GM21515 (cell line): Measurements from ENCODE around the gene FOSL2.

Experiments used
- ATAC-seq: cut with Tn5 transposase; IDR thresholded peaks from one replicate; pipeline ENCODE4 v1.9.1; 2021; ENCODE audit not compliant: unreplicated experiment

Gene FOSL2

DNA sequence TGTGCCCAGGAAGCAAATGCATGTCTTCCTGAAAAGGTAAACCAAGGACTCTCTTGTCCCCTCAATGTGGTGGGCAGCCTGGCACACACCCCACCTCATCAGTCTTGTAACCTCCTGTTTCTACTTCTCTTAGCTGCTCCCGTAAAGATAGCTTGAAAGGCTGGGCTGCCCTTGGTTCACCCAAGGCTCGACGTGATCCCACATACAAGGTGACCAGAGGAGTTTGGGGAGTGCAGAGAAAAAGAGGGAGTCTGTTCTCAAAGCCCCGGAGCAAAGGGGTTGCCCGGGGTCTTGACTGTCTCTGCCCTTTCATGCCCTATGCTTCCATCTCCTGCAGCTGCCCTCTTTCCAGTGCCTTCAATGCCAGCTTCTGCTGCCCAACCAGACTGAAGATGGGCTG lies 18.3 kb upstream of the FOSL2 start:
- no peak for ATAC-seq

GRCh38 chr2:28375236-28375635 lies 17.4 kb upstream of the FOSL2 start:
- no peak for ATAC-seq

- ATAC-seq = no peak
Observed at GRCh38 chr2:28375742-28376631, 16.7 kb upstream of the FOSL2 start.

GRCh38 chr2:28377195-28377816 lies 15.4 kb upstream of the FOSL2 start:
- ATAC-seq = no peak

DNA sequence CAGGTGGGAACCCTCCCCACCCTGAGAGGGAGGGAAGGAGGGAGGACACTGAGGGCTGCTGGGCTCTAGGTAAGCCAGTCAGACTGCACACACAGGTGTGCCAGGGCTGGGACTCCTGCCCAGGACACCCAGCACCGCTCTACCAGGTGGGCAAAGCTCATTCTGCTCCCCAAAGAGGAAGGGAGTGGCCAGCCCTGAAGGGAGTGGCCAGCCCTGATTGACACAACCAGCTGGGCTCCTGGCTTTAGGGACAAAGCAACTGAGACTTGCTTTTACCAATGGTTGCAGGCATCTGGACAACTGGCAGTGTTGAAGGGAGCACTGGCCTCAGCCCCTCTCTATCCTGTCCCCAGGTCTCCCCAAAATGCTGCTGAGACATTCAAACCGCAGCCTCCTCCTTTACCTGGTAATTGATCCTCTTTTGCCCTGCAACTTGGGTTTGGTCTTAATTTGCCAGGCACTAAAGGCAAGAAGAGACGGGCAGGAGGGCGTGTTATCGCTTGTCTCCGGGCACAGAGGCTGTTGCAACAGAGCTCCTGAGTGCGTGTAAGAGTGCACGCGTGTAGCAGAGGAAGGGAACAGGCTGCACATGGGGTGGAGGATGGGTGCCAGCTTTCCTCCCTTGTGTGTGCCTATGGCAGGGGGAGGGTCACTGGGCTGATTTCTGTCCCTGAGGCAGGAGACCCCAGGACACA lies 14.5 kb upstream of the FOSL2 start:
- ATAC-seq = no peak

GRCh38 chr2:28378679-28379584 lies 13.7 kb upstream of the FOSL2 start:
- ATAC-seq = no peak

DNA sequence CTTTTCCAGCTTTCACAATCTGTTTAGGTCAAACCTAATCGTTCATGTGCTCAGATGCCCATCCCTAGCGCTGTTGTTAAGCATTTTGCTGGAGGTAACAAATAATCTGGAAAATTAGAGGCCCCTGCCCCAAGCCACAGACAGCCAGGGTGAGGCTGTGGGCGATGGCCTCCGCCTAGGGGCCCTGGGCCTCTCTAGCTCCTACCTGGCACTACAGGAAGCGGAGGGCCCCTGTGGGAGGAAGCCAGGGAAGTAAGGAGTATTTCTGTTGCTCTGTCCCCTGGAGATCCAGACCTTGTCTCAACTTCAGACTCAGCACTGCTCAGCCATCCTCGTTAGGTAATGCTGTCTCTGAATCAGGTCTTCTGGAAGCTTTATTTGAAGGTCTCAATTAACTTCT lies 12.4 kb upstream of the FOSL2 start:
- ATAC-seq = no peak

- ATAC-seq = no peak
Observed at GRCh38 chr2:28381225-28382180, 11.2 kb upstream of the FOSL2 start.

DNA sequence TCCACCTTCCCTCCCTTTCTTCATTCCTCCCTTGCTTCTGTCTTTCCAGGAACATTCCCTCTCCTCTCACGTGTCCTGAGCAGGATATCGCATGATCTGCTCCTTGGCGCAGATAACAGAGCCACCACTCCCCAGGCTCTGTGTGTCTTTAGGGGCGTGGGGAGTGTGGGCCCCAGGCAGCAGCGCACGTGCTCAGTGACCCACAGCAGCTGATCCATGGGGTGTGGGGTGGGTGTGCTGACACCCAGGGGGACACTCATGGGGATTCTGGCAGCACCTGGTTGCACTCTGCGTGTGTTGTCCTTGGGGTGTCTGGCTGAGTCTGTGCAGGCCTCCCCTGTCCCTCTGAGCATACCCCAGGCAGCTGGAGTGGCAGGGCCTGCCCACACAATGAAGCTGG lies 9.9 kb upstream of the FOSL2 start:
- no peak for ATAC-seq

DNA sequence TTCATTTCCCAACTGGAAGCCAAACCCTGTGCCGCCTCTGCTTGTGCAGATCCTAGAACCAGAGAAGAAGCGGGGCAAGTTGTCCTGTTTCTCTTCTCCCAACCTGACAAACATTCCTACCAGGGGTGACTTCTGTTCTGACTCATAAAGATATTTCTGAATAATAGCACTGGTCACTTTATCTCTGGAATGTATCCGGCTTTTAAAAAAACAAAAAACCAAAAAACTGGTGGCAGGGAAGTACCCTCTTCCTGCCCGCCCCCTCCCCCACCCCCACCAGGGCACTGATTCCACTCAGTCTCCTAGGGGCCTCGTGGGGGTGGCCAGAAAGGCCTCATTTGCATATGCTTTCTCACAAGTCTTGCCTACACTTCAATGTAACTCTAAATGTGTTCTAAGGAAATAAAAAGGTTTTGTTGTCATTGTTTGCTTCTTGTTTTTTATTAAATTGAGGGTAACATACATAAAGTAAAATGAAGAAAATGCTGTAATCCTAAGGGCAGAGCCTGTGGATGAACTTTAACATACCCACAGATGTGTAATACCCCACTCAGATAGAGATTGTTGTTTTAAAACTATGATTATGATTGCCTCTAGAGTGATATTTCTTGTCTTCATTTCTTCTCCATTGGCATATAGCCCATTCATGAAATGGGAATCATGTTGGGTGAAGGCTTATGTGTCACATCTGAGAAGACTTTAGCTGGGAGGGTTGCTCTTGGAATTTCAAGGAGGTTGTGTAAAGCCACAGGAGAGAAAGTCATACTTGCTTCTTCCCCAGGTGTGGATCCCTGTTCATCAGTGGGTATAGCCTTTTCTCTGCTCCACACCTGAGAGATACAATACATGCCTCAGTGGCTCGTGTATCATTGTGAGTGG lies 5.3 kb upstream of the FOSL2 start:
- no peak for ATAC-seq

DNA sequence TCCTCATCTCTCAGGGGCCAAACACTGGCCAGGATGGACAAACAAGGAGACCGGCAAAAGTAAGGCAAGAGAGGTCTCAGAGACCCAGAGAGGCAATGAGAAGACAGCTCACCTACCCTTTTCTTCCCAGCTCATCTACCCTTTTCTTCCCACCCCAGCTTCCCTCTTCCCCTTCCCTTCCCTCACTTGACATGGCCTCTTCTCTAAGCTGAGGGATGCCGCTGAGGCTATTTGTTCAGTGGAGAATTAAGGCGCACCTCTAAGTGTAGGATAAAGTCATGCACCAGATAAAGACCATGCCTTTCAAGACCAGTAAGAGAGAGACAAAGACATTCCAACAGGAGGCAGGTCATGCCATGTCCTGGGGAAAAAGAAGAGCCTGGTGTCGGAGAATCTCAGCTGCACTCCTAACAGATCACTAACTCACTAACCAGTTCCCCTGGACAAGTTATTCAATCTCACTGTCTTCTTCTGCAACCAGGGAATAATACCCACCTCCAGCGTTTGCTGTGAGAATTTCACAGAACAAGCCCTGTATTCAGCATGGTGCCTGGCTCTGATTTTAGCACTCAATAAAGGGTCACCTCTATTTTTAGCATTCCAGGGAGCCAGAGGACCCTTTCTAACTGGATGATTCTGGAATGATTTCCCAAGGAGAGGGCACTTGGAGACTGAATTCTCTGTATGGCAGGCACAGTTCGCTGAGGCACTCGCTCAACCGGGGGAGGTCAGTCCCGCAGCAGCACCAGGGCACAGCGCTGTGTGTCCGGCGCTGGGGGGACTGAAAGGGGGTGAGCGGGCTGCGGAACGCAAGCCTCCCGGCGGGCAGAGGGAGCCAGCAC lies 3.0 kb upstream of the FOSL2 start:
- no peak for ATAC-seq

GRCh38 chr2:28390241-28390745 lies 2.4 kb upstream of the FOSL2 start:
- peak; percentile 26 for ATAC-seq

- no peak for ATAC-seq
Observed at GRCh38 chr2:28390746-28391563, 1.7 kb upstream of the FOSL2 start.

DNA sequence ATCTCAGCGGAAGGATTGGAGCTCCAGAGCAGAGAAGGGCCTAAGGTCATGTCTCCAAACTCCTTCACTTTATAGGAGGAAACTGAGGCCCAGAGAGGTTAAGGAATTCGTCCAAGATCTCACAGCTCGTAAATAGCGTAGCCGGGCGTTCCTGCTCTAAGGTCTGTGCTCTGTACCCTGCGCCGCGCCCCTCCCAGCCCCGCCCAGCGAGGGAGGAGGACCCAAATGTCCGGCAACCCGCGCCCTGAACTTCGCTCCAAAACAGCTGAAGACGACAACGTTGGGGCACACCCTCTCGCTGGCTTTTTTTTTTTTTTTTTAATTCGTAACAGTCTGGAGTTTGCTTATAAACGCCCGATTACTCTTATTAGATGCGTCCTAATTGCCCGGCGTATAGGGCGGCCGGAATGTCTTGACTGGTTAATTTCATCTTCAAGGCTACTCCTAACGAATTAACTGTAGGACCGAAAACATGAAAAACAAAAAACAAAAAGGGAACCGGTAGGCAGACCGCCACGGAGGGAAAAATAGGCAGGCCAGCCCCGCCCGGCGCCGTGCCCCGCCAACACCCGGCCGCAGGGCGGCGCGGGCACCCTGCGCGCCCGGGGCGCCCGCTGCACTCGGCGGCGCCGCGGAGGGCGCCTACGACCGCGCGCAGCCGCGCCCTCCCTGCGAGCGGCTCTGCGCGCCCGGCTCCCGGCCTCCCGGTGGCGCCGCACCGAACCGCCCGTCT lies 928 bp upstream of the FOSL2 start:
- ATAC-seq = peak; percentile 35

DNA sequence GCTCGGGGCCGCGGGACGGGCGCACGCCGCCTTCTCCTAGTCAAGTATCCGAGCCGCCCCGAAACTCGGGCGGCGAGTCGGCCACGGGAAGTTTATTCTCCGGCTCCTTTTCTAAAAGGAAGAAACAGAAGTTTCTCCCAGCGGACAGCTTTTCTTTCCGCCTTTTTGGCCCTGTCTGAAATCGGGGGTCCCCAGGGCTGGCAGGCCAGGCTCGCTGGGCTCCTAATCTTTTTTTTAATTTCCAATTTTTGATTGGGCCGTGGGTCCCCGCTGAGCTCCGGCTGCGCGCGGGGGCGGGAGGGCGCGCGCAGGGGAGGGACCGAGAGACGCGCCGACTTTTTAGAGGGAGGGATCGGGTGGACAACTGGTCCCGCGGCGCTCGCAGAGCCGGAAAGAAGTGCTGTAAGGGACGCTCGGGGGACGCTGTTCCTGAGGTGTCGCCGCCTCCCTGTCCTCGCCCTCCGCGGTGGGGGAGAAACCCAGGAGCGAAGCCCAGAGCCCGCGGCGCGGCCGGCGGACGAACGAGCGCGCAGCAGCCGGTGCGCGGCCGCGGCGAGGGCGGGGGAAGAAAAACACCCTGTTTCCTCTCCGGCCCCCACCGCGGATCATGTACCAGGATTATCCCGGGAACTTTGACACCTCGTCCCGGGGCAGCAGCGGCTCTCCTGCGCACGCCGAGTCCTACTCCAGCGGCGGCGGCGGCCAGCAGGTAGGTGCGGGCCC lies 617 bp downstream of the FOSL2 start:
- ATAC-seq = no peak
